HepG2 (cell line): ENCODE data around the gene GJB2. TPM values are rescaled to one million over a fixed set of nuclear protein-coding genes. Genes with fewer than 3 reads are reported as not detected.

Experiments used
- ATAC-seq: fragments of 200-7000 bp; cut with Tn5 transposase; 3 replicates; pipeline ENCODE4 v1.9.1; 2020; ENCODE audit warnings: mild to moderate bottlenecking, moderate library complexity
- BruUV-seq: library from RNA; stranded (reverse); fragments of 400-500 nt; replicated peaks from 2 replicates; lab custom pipeline; 2021; lab: Mats Ljungman, UMichigan
- CTCF ChIA-PET: fragments of 300-600 bp; formaldehyde crosslinking; extraction: SDS; loops from one replicate; lab custom pipeline; 2021; ENCODE audit warnings: low total read pairs, inconsistent platforms, low intra/inter-chr PET ratio; lab: Yijun Ruan, JAX
- POLR2A ChIA-PET: fragments of 350-600 bp; sonication (Branson Sonifier 250); formaldehyde crosslinking; loops from one replicate; lab custom pipeline; 2020; ENCODE audit warnings: antibody characterized with exemption, inconsistent platforms; lab: Yijun Ruan, JAX
- DNase-seq: peaks from one replicate; pipeline ENCODE4 v3.0.0-alpha.2; 2015; ENCODE audit warnings: low spot score
- FAIRE-seq: peaks from 3 replicates; lab custom pipeline; 2011; peaks lifted over from hg19 to GRCh38; lab: Jason Lieb, UNC
- H2AFZ ChIP-seq: one replicate; pipeline ENCODE4 v1.6.1; 2011; ENCODE audit warnings: low read length, inconsistent platforms
- H3K27ac ChIP-seq: fragments of 300-600 bp; 3 replicates; pipeline ENCODE4 v1.8.0; 2011; ENCODE audit warnings: mixed run types, mild to moderate bottlenecking, mixed read lengths, low read length, inconsistent platforms; ENCODE audit not compliant: insufficient read depth; ENCODE audit errors: extremely low read length
- H3K27me3 ChIP-seq, 2 experiments: fragments of 200-600 bp in 1 of 2; 2 replicates in 1 of 2; 3 replicates in 1 of 2; pipeline versions ENCODE4 v1.6.0 to v1.8.0; 2011; ENCODE audit warnings: low read length in 2 of 2, mild to moderate bottlenecking in 2 of 2, moderate library complexity in 2 of 2, inconsistent platforms in 1 of 2; ENCODE audit not compliant: insufficient read depth in 2 of 2, control insufficient read depth in 1 of 2
- H3K36me3 ChIP-seq, 2 experiments: fragments of 200-600 bp in 1 of 2; replicated peaks in 1 of 2; 2 replicates in 1 of 2; 3 replicates in 1 of 2; pipeline versions ENCODE4 v1.5.1 to v1.8.0; 2011; ENCODE audit warnings: low read length in 2 of 2, inconsistent platforms in 1 of 2; ENCODE audit not compliant: insufficient read depth in 2 of 2, control insufficient read depth in 1 of 2
- H3K4me1 ChIP-seq: 2 replicates; pipeline ENCODE4 v1.5.1; 2012; ENCODE audit warnings: low read length, inconsistent platforms; ENCODE audit not compliant: insufficient read depth
- H3K4me2 ChIP-seq: 2 replicates; pipeline ENCODE4 v1.6.0; 2011; ENCODE audit warnings: low read depth, low read length, inconsistent platforms
- H3K4me3 ChIP-seq, 3 experiments: fragments of 200-600 bp in 1 of 3; sonication (generic), shearing (Covaris generic) in 1 of 3; replicated peaks in 1 of 3; 2 replicates each; pipeline ENCODE4 v1.5.1; 2011 to 2016; ENCODE audit warnings: low read length in 3 of 3, inconsistent platforms in 2 of 3, low read depth in 2 of 3, mild to moderate bottlenecking in 2 of 3, control low read depth in 1 of 3, mixed read lengths in 1 of 3; ENCODE audit not compliant: insufficient read depth in 1 of 3
- H3K79me2 ChIP-seq: one replicate; pipeline ENCODE4 v1.6.1; 2011; ENCODE audit warnings: low read length, inconsistent platforms; ENCODE audit not compliant: insufficient read depth
- H3K9ac ChIP-seq: 2 replicates; pipeline ENCODE4 v1.6.0; 2011; ENCODE audit warnings: mild to moderate bottlenecking, low read depth, low read length, inconsistent platforms; ENCODE audit not compliant: insufficient read depth
- H3K9me3 ChIP-seq: 2 replicates; pipeline ENCODE4 v1.5.1; 2012; ENCODE audit warnings: mild to moderate bottlenecking, low read length
- H4K20me1 ChIP-seq: 2 replicates; pipeline ENCODE4 v1.6.0; 2011; ENCODE audit warnings: inconsistent platforms, mild to moderate bottlenecking, low read length, moderate library complexity; ENCODE audit not compliant: insufficient read depth
- CC2D1A ChIP-seq: sonication (generic); formaldehyde crosslinking; IDR thresholded peaks from 2 replicates; pipeline ENCODE4 v1.8.1; 2023; ENCODE audit warnings: mild to moderate bottlenecking, missing genetic modification reagents
- DMAP1 ChIP-seq: IDR thresholded peaks from 2 replicates; pipeline ENCODE4 v1.6.1; 2016
- ERF ChIP-seq: IDR thresholded peaks from 2 replicates; pipeline ENCODE4 v1.6.1; 2018; ENCODE audit warnings: missing biosample characterization, missing genetic modification reagents
- HNRNPK ChIP-seq: fragments of 200-400 bp; formaldehyde crosslinking; IDR thresholded peaks from 2 replicates; pipeline ENCODE4 v1.6.1; 2018; ENCODE audit warnings: low read length, low read depth, moderate library complexity, mild to moderate bottlenecking; ENCODE audit not compliant: poor library complexity, severe bottlenecking
- NAIF1 ChIP-seq: sonication (generic); formaldehyde crosslinking; IDR thresholded peaks from 2 replicates; pipeline ENCODE4 v1.5.0; 2020; ENCODE audit warnings: mild to moderate bottlenecking, missing genetic modification reagents, borderline replicate concordance
- NFKB2 ChIP-seq: sonication (generic); formaldehyde crosslinking; IDR thresholded peaks from 2 replicates; pipeline ENCODE4 v1.4.0; 2020; ENCODE audit warnings: missing genetic modification reagents, borderline replicate concordance
- REPIN1 ChIP-seq: sonication (generic); formaldehyde crosslinking; IDR thresholded peaks from 2 replicates; pipeline ENCODE4 v1.8.0; 2022; ENCODE audit warnings: missing genetic modification reagents, low read depth, mild to moderate bottlenecking, borderline replicate concordance
- SAP130 ChIP-seq: IDR thresholded peaks from 2 replicates; pipeline ENCODE4 v1.6.1; 2016; ENCODE audit warnings: low read depth
- TAF1 ChIP-seq: sonication (generic); formaldehyde crosslinking; IDR thresholded peaks from 2 replicates; pipeline ENCODE4 v1.4.0; 2020; ENCODE audit warnings: missing genetic modification reagents
- ZMAT3 ChIP-seq: sonication (generic); formaldehyde crosslinking; conservative IDR thresholded peaks from 2 replicates; pipeline ENCODE4 v1.7.0; 2021; ENCODE audit warnings: missing genetic modification reagents
- ZNF230 ChIP-seq: sonication (generic); formaldehyde crosslinking; IDR thresholded peaks from 2 replicates; pipeline ENCODE4 v1.4.0; 2020; ENCODE audit warnings: mild to moderate bottlenecking, missing genetic modification reagents
- ZNF256 ChIP-seq: sonication (generic); formaldehyde crosslinking; conservative IDR thresholded peaks from 2 replicates; pipeline ENCODE4 v1.4.0; 2020; ENCODE audit warnings: missing genetic modification reagents
- ZNF672 ChIP-seq: sonication (generic); formaldehyde crosslinking; IDR thresholded peaks from 2 replicates; pipeline ENCODE4 v1.8.1; 2022; ENCODE audit warnings: missing genetic modification reagents
- ZNF747 ChIP-seq: sonication (generic); formaldehyde crosslinking; IDR thresholded peaks from 2 replicates; pipeline ENCODE4 v1.8.1; 2023; ENCODE audit warnings: missing genetic modification reagents, mild to moderate bottlenecking, borderline replicate concordance
- WGBS: methylation state at CpG from one replicate; pipeline ENCODE4 v1.1.6; 2017; ENCODE audit warnings: low lambda C conversion rate; 5-methylcytosine and 5-hydroxymethylcytosine counted together
- in situ Hi-C: cut with HindIII; loops from 2 replicates; pipeline ENCODE4 v1.10.0; 2017; ENCODE audit warnings: low pct_unique_long_range_greater_than_20kb; ENCODE audit not compliant: extremely low pct_ligation_motif_present
- intact Hi-C: fragments of 100-400 bp; cut with micrococcal nuclease; formaldehyde crosslinking; loops from one replicate; pipeline ENCODE4 v1.10.0; 2022; ENCODE audit not compliant: unreplicated experiment
- polyA plus RNA-seq, 8 experiments: library from polyadenylated mRNA; depleted of rRNA in 3 of 8; stranded (reverse) in 7 of 8; unstranded in 1 of 8; fragments of >200 nt; fragmentation: Illumina TruSeq in 4 of 8; extraction: Trizol in 4 of 8; gene quantifications; 2 replicates each; pipeline versions ENCODE4 v1.2.1 to v1.2.3, GENCODE V29; 2011 to 2016; ENCODE audit warnings: low read depth in 4 of 8, missing spikeins in 1 of 8, mixed read lengths in 1 of 8; ENCODE audit not compliant: insufficient read depth in 1 of 8
- total RNA-seq, 5 experiments: library from RNA; depleted of rRNA; stranded (reverse); fragments of >200 nt; fragmentation: Illumina TruSeq; extraction: Trizol; gene quantifications; 2 replicates each; pipeline ENCODE4 v1.2.3, GENCODE V29; 2016; ENCODE audit warnings: low read depth in 1 of 5
- TF ChIP-seq, protein P1 (sequence below): sonication (generic); formaldehyde crosslinking; IDR thresholded peaks from 2 replicates; pipeline ENCODE4 v1.8.0; 2022; ENCODE audit warnings: missing genetic modification reagents, mild to moderate bottlenecking, moderate library complexity, borderline replicate concordance

Gene GJB2
- total and polyA plus RNA-seq, 2 of the 13 experiments (the other 11 are each of a cell fraction or from before 2014, with no cell fraction given), result 0.15 to 0.18 TPM

DNA sequence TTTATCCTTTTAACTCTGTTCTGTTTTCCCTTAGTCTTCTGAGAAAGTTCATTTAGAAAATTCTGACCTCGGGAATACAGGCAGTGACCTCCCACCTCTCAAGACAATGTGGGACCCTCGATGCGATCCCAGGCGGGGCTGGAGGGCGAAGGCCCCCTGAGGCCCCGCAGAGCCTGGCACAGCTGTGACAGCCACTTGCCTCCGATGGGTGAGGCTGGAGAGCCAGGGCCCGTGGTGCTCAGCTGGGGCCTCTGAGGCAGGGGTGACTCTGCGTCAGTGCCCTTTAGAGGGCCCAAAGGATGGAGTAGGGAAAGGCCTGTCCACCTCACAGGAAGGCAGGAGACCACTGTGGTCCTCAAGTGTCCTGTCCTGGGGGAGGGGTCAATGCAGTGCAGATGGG, 42.2 kb downstream of the GJB2 start:
- Histone ChIP-seq H3K27ac (no peak overlapping the region), H3K4me2 (no peak overlapping the region), H3K4me1 (no peaks in the 10 kb centered on the region), H2AFZ (no peak overlapping the region), H3K9ac (no peak overlapping the region), H3K4me3 (no peak overlapping the region), H3K27me3 (peaks cover 4 to 44% of the 10 kb centered on the region in 2 experiments), H3K79me2 (no peaks in the 10 kb centered on the region), H4K20me1 (no peaks in the 10 kb centered on the region)
- DNase-seq, result no peak
- CTCF ChIA-PET, result no interaction called here
- POLR2A ChIA-PET, result no interaction called here
- in situ Hi-C loops, result no loop called here
- BruUV-seq, result no TSS peak
- no peak for TF ChIP-seq SAP130 (CRISPR knock-in tag)
- no peak for TF ChIP-seq NAIF1 (CRISPR knock-in tag)
- TF ChIP-seq TAF1, result no peak
- TF ChIP-seq DMAP1 (CRISPR knock-in tag), result no peak
- TF ChIP-seq ZNF747 (CRISPR knock-in tag), result no peak
- no peak for TF ChIP-seq NFKB2 (CRISPR knock-in tag)
- no peak for TF ChIP-seq CC2D1A (CRISPR knock-in tag)
- no peak for TF ChIP-seq ZMAT3 (CRISPR knock-in tag)
- TF ChIP-seq ZNF256 (CRISPR knock-in tag), result no peak
- TF ChIP-seq, all 625 proteins: peak for 0
- no peaks in the 10 kb centered on the region for H3K36me3 ChIP-seq
- ATAC-seq (peak; percentile 36; the same call in 1 of the 3 replicates), FAIRE-seq (no peak)
- intact Hi-C loops, result no loop called here
- no peaks in the 10 kb centered on the region for H3K9me3 ChIP-seq
- 42% methylated on average over 2 of the region's 9 CpGs for WGBS

DNA sequence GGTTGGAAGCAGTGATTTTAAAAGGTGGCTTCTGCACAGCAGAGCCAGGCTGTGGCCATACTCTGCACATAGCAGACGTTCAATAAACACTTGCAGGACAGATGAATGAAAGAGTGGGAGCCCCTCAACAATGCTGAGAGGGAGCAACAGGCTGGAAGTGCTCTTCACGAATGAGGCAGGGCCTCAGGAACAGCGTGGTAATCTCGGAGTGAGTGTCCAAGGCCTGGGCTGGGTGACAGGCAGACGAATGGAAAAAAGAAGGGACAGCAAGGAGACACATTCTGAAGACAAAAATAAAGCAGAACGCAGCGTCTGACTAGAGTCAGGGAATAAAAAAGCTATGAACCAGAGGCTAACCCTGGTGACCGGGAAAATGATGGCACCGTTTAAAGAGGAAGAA, 43.0 kb downstream of the GJB2 start:
- no peaks in the 10 kb centered on the region for H3K4me1 ChIP-seq
- no peak overlapping the region for H3K4me2 ChIP-seq
- no peak overlapping the region for H3K27ac ChIP-seq
- H3K9me3 ChIP-seq, result no peaks in the 10 kb centered on the region
- no peak for DNase-seq
- no peaks in the 10 kb centered on the region for H3K79me2 ChIP-seq
- no peak overlapping the region for H3K4me3 ChIP-seq
- WGBS, result 23% methylated on average over 9 of the region's 9 CpGs
- H3K27me3 ChIP-seq, result peaks cover 4 to 47% of the 10 kb centered on the region in 2 experiments
- no peak overlapping the region for H3K9ac ChIP-seq
- BruUV-seq, result no TSS peak
- intact Hi-C loops, result no loop called here
- no peaks in the 10 kb centered on the region for H4K20me1 ChIP-seq
- H3K36me3 ChIP-seq, result no peaks in the 10 kb centered on the region
- ATAC-seq, result no peak
- H2AFZ ChIP-seq, result no peak overlapping the region
- in situ Hi-C loops, result no loop called here
- CTCF ChIA-PET, result no interaction called here
- no peak for FAIRE-seq
- POLR2A ChIA-PET, result no interaction called here
- TF ChIP-seq REPIN1, result no peak
- no peak for TF ChIP-seq SAP130 (CRISPR knock-in tag)
- TF ChIP-seq ERF (CRISPR knock-in tag), result no peak
- TF ChIP-seq ZNF230 (CRISPR knock-in tag), result no peak
- TF ChIP-seq, protein P1, sequence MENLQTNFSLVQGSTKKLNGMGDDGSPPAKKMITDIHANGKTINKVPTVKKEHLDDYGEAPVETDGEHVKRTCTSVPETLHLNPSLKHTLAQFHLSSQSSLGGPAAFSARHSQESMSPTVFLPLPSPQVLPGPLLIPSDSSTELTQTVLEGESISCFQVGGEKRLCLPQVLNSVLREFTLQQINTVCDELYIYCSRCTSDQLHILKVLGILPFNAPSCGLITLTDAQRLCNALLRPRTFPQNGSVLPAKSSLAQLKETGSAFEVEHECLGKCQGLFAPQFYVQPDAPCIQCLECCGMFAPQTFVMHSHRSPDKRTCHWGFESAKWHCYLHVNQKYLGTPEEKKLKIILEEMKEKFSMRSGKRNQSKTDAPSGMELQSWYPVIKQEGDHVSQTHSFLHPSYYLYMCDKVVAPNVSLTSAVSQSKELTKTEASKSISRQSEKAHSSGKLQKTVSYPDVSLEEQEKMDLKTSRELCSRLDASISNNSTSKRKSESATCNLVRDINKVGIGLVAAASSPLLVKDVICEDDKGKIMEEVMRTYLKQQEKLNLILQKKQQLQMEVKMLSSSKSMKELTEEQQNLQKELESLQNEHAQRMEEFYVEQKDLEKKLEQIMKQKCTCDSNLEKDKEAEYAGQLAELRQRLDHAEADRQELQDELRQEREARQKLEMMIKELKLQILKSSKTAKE (CRISPR knock-in tag), result no peak
- no peak for TF ChIP-seq HNRNPK
- no peak for TF ChIP-seq ZNF672 (CRISPR knock-in tag)
